Mesenchymal stem cell (in vitro differentiated cells and primary cell): Measurements from ENCODE around the gene TAF6L.
"Not testable (repeated sequence)": the region's sequence is repeated elsewhere in the genome, so short reads cannot be mapped to it uniquely, and the experiment has no call there.

Experiments used
- DNase-seq: peaks from one replicate; pipeline ENCODE4 v3.0.0-alpha.2; 2013
- H2AFZ ChIP-seq: one replicate; pipeline ENCODE4 v1.6.1; 2013; ENCODE audit warnings: low read depth, mild to moderate bottlenecking, control low read depth, inconsistent platforms, low read length, moderate library complexity
- H2AK5ac ChIP-seq: 2 replicates; pipeline ENCODE4 v1.6.1; 2013; ENCODE audit warnings: low read length, moderate library complexity, mild to moderate bottlenecking, inconsistent platforms; ENCODE audit not compliant: severe bottlenecking
- H2BK120ac ChIP-seq: one replicate; pipeline ENCODE4 v1.6.1; 2013; ENCODE audit warnings: low read depth, mild to moderate bottlenecking, inconsistent platforms, low read length, moderate library complexity
- H2BK12ac ChIP-seq, 2 experiments: one replicate each; pipeline ENCODE4 v1.6.1; 2013; ENCODE audit warnings: inconsistent platforms in 2 of 2, low read length in 2 of 2, mild to moderate bottlenecking in 2 of 2, moderate library complexity in 2 of 2, control low read depth in 1 of 2
- H2BK15ac ChIP-seq: one replicate; pipeline ENCODE4 v1.6.1; 2013; ENCODE audit warnings: mild to moderate bottlenecking, low read depth, inconsistent platforms; ENCODE audit not compliant: poor library complexity, severe bottlenecking
- H2BK5ac ChIP-seq: 2 replicates; pipeline ENCODE4 v1.6.1; 2013; ENCODE audit warnings: low read depth, mild to moderate bottlenecking, low read length, control low read depth, inconsistent platforms; ENCODE audit not compliant: poor library complexity, severe bottlenecking
- H3K14ac ChIP-seq, 2 experiments: one replicate each; pipeline ENCODE4 v1.6.1; 2013; ENCODE audit warnings: inconsistent platforms in 2 of 2, low read length in 2 of 2, control low read depth in 1 of 2, mild to moderate bottlenecking in 1 of 2, moderate library complexity in 1 of 2
- H3K18ac ChIP-seq, 2 experiments: one replicate each; pipeline ENCODE4 v1.6.1; 2013; ENCODE audit warnings: inconsistent platforms in 2 of 2, low read length in 2 of 2, control low read depth in 1 of 2, low read depth in 1 of 2, mild to moderate bottlenecking in 1 of 2
- H3K23ac ChIP-seq, 2 experiments: one replicate each; pipeline ENCODE4 v1.6.1; 2013; ENCODE audit warnings: inconsistent platforms in 2 of 2, low read length in 2 of 2, mild to moderate bottlenecking in 2 of 2, moderate library complexity in 2 of 2, control low read depth in 1 of 2
- H3K27ac ChIP-seq: 2 replicates; pipeline ENCODE4 v1.5.1; 2013; ENCODE audit warnings: mild to moderate bottlenecking, moderate library complexity, low read length, control low read depth, inconsistent platforms; ENCODE audit not compliant: poor library complexity, severe bottlenecking
- H3K27me3 ChIP-seq, 2 experiments: 2 replicates each; pipeline versions ENCODE4 v1.6.1 to v1.7.0; 2013; ENCODE audit warnings: low read length in 2 of 2, mild to moderate bottlenecking in 2 of 2, moderate library complexity in 2 of 2, control low read depth in 1 of 2, inconsistent platforms in 1 of 2; ENCODE audit not compliant: control insufficient read depth in 1 of 2, insufficient read depth in 1 of 2
- H3K36me3 ChIP-seq, 2 experiments: 2 replicates each; pipeline versions ENCODE4 v1.6.1 to v1.7.0; 2013; ENCODE audit warnings: low read length in 2 of 2, control low read depth in 1 of 2, inconsistent platforms in 1 of 2, low read depth in 1 of 2, mild to moderate bottlenecking in 1 of 2; ENCODE audit not compliant: insufficient read depth in 2 of 2, control insufficient read depth in 1 of 2
- H3K4ac ChIP-seq, 2 experiments: one replicate each; pipeline ENCODE4 v1.6.1; 2013; ENCODE audit warnings: inconsistent platforms in 2 of 2, low read length in 2 of 2, mild to moderate bottlenecking in 2 of 2, moderate library complexity in 2 of 2, control low read depth in 1 of 2, low read depth in 1 of 2
- H3K4me1 ChIP-seq: 2 replicates; pipeline ENCODE4 v1.6.1; 2013; ENCODE audit warnings: low read depth, low read length, control low read depth; ENCODE audit not compliant: control insufficient read depth, insufficient read depth
- H3K4me2 ChIP-seq: 2 replicates; pipeline ENCODE4 v1.6.1; 2013; ENCODE audit warnings: low read length, mild to moderate bottlenecking, inconsistent platforms; ENCODE audit not compliant: poor library complexity, severe bottlenecking
- H3K4me3 ChIP-seq, 2 experiments: 2 replicates each; pipeline versions ENCODE4 v1.5.1 to v1.7.0; 2013; ENCODE audit warnings: low read length in 2 of 2, mild to moderate bottlenecking in 2 of 2, control low read depth in 1 of 2, low read depth in 1 of 2; ENCODE audit not compliant: insufficient read depth in 1 of 2
- H3K79me1 ChIP-seq: replicated peaks from 2 replicates; pipeline ENCODE4 v1.6.1; 2013; ENCODE audit warnings: mild to moderate bottlenecking, control low read depth, low read length, inconsistent platforms; ENCODE audit not compliant: poor library complexity, severe bottlenecking
- H3K9ac ChIP-seq: 2 replicates; pipeline ENCODE4 v1.7.0; 2013; ENCODE audit warnings: mild to moderate bottlenecking, low read length, moderate library complexity
- H3K9me3 ChIP-seq: 2 replicates; pipeline ENCODE4 v1.7.0; 2013; ENCODE audit warnings: mild to moderate bottlenecking, low read length; ENCODE audit not compliant: control insufficient read depth
- H4K8ac ChIP-seq: one replicate; pipeline ENCODE4 v1.6.1; 2013; ENCODE audit warnings: inconsistent platforms, mild to moderate bottlenecking, low read length, moderate library complexity
- H4K91ac ChIP-seq: one replicate; pipeline ENCODE4 v1.6.1; 2013; ENCODE audit warnings: mild to moderate bottlenecking, low read length, inconsistent platforms
- WGBS: methylation state at CpG from one replicate; pipeline ENCODE4 v1.1.7; 2013; ENCODE audit warnings: mixed read lengths; 5-methylcytosine and 5-hydroxymethylcytosine counted together

The TAF6L gene

DNA sequence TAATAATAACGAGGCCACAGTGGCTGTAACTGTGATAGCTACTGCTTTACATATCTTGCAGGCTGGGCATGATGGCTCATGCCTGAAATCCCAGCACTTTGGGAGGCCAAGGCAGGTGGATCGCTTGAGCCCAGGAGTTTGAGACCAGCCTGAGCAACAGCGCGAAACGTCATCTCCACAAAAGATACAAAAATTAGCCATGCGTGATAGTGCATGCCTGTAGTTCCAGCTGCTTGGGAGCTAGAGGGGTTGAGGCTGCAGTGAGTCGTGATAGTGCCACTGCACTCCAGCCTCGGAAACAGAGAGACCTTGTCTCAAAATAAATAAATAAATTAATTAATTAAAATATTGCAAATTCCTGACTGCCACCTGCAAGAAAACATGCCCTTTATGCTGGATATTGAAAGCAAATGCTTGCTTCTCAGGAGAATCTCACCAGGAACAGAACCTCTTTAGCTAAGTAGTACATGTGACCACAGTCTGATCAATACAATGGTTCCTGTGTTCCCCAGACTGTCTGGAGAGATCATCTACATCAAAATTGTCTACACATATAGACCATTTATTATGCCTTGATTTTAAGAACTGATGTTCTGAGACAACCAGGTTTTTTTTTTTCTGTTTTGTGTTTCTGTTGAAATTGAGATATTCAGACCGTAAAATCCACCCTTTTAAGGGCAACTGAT lies 23.6 kb upstream of the TAF6L start:
- WGBS = 99% methylated on average over 6 of the region's 9 CpGs

DNA sequence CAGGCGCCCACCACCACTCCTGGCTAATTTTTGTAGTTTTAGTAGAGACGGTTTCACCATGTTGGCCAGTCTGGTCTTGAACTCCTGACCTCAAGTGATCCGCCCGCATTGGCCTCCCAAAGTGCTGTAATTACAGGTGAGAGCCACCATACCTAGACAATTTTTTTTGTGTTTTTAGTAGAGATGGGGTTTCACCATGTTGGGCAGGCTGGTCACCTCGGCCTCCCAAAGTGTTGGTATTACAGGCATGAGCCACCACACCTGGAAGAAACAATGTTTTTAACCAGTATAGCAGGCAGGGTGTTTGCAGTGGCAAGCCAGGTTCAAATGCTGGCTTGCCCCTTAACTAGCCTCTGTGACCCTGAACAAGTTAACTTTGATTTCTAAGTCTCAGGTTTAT lies 21.3 kb upstream of the TAF6L start:
- H4K91ac ChIP-seq, H3K4me3 ChIP-seq, H3K9ac ChIP-seq, H3K4me2 ChIP-seq, H3K4ac ChIP-seq, H2AFZ ChIP-seq, H3K9me3 ChIP-seq, H2BK5ac ChIP-seq, H2BK15ac ChIP-seq, H2BK12ac ChIP-seq, H4K8ac ChIP-seq, H3K23ac ChIP-seq, H3K27me3 ChIP-seq, H2BK120ac ChIP-seq, H2AK5ac ChIP-seq, H3K27ac ChIP-seq, H3K14ac ChIP-seq, DNase-seq, H3K18ac ChIP-seq: not testable (repeated sequence)
- Histone ChIP-seq H3K4me1 (peaks cover 16% of the 10 kb centered on the region), H3K36me3 (peaks cover 16 to 33% of the 10 kb centered on the region in 2 experiments), H3K79me1 (peaks cover 23% of the 10 kb centered on the region)
- 96% methylated on average over 5 of the region's 5 CpGs for WGBS

More for the DNA sequence above, 23.6 kb upstream of the TAF6L start:
- Histone ChIP-seq H2BK15ac (no peak overlapping the region), H4K91ac (no peak overlapping the region), H3K18ac (no peak overlapping the region), H2BK12ac (no peak overlapping the region), H3K27me3 (no peaks in the 10 kb centered on the region), H3K4me1 (peaks cover 6% of the 10 kb centered on the region), H2BK5ac (no peak overlapping the region), H3K4ac (no peak overlapping the region), H3K23ac (no peak overlapping the region), H3K9me3 (no peaks in the 10 kb centered on the region), H3K4me3 (no peak overlapping the region), H3K79me1 (peaks cover 13% of the 10 kb centered on the region), H4K8ac (no peak overlapping the region), H2AK5ac (no peak overlapping the region), H2AFZ (no peak overlapping the region), H3K9ac (no peak overlapping the region), H3K4me2 (no peak overlapping the region), H2BK120ac (no peak overlapping the region), H3K36me3 (peaks cover 9 to 28% of the 10 kb centered on the region in 2 experiments), H3K14ac (no peak overlapping the region), H3K27ac (no peak overlapping the region)
- no peak for DNase-seq

DNA sequence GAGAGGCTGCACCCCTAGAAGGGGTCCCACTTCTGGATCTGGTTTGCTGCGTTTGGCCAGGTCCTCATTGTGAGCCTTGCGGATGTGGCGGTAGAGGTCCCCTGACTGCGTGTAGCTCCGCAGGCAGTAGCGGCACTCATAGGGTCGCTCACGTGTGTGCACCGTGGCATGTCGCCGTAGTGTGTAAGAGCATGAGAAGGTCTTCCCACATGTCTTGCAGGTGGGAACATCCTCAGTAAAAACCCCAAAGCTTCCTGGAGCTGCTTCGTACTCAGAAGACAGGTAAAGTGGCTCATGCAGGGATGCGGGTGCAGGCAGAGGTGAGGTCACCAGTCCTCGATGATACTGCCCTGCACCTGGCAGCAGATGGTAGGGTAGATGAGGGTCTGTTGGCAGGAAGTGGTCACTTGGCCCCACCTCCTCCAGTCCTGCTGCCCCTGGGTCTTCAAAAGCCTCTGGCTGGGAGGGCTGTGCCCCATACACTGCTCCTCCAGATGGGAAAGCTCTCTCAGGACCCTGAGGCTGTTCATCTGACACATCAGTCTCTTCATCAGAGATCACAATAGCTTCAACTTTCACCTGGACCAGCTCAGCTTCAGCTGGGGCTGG lies 18.9 kb upstream of the TAF6L start:
- Histone ChIP-seq H4K91ac (peak overlapping the region; percentile 16), H4K8ac (no peak overlapping the region), H3K14ac (no peak overlapping the region), H3K4ac (no peak overlapping the region), H3K18ac (no peak overlapping the region), H2BK120ac (no peak overlapping the region), H3K4me1 (peaks cover 14% of the 10 kb centered on the region), H3K27ac (no peak overlapping the region), H3K36me3 (peaks cover 16 to 33% of the 10 kb centered on the region in 2 experiments), H3K9me3 (no peaks in the 10 kb centered on the region), H2BK12ac (no peak overlapping the region), H3K27me3 (no peaks in the 10 kb centered on the region), H2AK5ac (no peak overlapping the region), H2AFZ (no peak overlapping the region), H3K9ac (no peak overlapping the region), H3K23ac (no peak overlapping the region), H3K4me2 (no peak overlapping the region), H3K4me3 (no peak overlapping the region), H2BK15ac (no peak overlapping the region), H3K79me1 (peaks cover 23% of the 10 kb centered on the region), H2BK5ac (no peak overlapping the region)
- WGBS = 96% methylated on average over 14 of the region's 14 CpGs
- no peak for DNase-seq

DNA sequence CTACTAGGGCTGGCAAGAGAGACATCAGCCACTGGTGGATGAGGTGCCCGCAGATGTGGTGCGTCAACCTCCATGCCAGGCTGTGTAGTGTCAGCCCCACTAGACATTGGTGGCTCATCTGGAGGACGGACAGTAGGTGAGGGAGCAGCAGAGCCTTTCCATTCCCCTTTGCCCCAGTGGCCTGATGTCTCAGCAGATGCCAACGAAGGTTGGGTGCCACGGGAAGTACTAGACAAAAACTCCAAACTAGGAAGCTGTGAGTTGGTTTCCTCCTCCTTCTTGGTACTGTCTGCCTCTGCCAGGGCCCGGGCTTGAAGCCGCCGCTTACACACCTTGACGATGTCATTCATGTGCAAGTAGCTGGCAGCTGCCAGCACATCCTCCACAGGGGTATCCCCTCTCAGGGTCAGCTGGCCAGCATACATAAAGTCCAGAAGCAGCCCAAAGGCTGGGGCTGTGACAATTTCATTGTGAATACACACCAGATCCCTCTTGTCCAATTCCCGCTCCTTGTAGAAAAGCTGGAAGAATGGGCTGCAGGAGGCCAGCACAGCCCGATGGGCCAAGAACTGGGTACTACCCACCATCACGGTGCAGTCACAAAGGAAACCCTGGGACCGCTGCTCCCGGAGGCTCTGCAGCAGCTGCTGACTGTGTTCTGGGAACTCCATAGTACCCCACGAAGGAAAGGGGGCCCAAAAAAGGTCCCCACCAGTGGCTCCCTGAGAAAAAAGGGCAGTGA lies 18.0 kb upstream of the TAF6L start:
- Histone ChIP-seq H3K18ac (peak overlapping the region; percentile 19 to 60), H3K4me2 (peak overlapping the region; percentile 57), H3K4me3 (peak overlapping the region in 1 of 2 experiments; percentile 87), H3K27ac (no peak overlapping the region), H3K27me3 (no peaks in the 10 kb centered on the region), H2AFZ (no peak overlapping the region), H3K14ac (no peak overlapping the region), H4K8ac (peak overlapping the region; percentile 86), H3K36me3 (peaks cover 16 to 33% of the 10 kb centered on the region in 2 experiments), H3K4me1 (peaks cover 11% of the 10 kb centered on the region), H3K23ac (no peak overlapping the region), H2BK5ac (no peak overlapping the region), H2AK5ac (peak overlapping the region; percentile 63), H3K4ac (peak overlapping the region; percentile 32 to 46), H2BK120ac (no peak overlapping the region), H3K79me1 (peaks cover 23% of the 10 kb centered on the region), H3K9ac (peak overlapping the region; percentile 89), H4K91ac (peak overlapping the region; percentile 25), H2BK15ac (peak overlapping the region; percentile 77), H3K9me3 (no peaks in the 10 kb centered on the region), H2BK12ac (peak overlapping the region; percentile 6 to 46)
- 95% methylated on average over 15 of the region's 15 CpGs for WGBS
- DNase-seq = no peak
